OCI-LY1 (cell line): Measurements from ENCODE around the gene LMBRD1.
"Not testable (repeated sequence)": the region's sequence is repeated elsewhere in the genome, so short reads cannot be mapped to it uniquely, and the experiment has no call there.

Source experiments
- H2AFZ ChIP-seq: fragments of 200-600 bp; sonication (generic), shearing (Covaris generic); 2 replicates; pipeline ENCODE4 v1.6.0; 2014; ENCODE audit warnings: antibody characterized with exemption, mild to moderate bottlenecking, low read length
- H3F3A ChIP-seq: fragments of 200-600 bp; sonication (generic), shearing (Covaris generic); 2 replicates; pipeline ENCODE4 v1.6.0; 2014; ENCODE audit warnings: mild to moderate bottlenecking, antibody characterized with exemption, low read length, moderate library complexity; ENCODE audit not compliant: insufficient read depth
- H3K27ac ChIP-seq: fragments of 200-600 bp; sonication (generic); 2 replicates; pipeline ENCODE4 v1.5.1; 2014; ENCODE audit warnings: low read length, mixed run types, mild to moderate bottlenecking, low read depth; ENCODE audit not compliant: poor library complexity, severe bottlenecking
- H3K27me3 ChIP-seq: fragments of 200-600 bp; sonication (generic); 2 replicates; pipeline ENCODE4 v1.6.0; 2014; ENCODE audit warnings: antibody characterized with exemption, mild to moderate bottlenecking, low read length, moderate library complexity; ENCODE audit not compliant: insufficient read depth
- H3K36me3 ChIP-seq: fragments of 200-600 bp; sonication (generic); 2 replicates; pipeline ENCODE4 v1.6.1; 2014; ENCODE audit warnings: mild to moderate bottlenecking, antibody characterized with exemption, low read length, moderate library complexity, mixed read lengths; ENCODE audit not compliant: insufficient read depth
- H3K4me1 ChIP-seq: fragments of 200-600 bp; sonication (generic); 2 replicates; pipeline ENCODE4 v1.5.1; 2014; ENCODE audit warnings: mild to moderate bottlenecking, low read length, moderate library complexity; ENCODE audit not compliant: insufficient read depth, severe bottlenecking
- H3K4me2 ChIP-seq: fragments of 200-600 bp; sonication (generic), shearing (Covaris generic); 2 replicates; pipeline ENCODE4 v1.6.1; 2014; ENCODE audit warnings: low read length
- H3K4me3 ChIP-seq: fragments of 200-600 bp; sonication (generic); 2 replicates; pipeline ENCODE4 v1.5.1; 2014; ENCODE audit warnings: low read length, low read depth, mild to moderate bottlenecking, mixed read lengths; ENCODE audit not compliant: poor library complexity, severe bottlenecking
- H3K79me2 ChIP-seq: fragments of 200-600 bp; shearing (Covaris generic); 2 replicates; pipeline ENCODE4 v1.6.1; 2016; ENCODE audit warnings: mixed run types, low read length, mixed read lengths; ENCODE audit not compliant: insufficient read depth
- H3K9ac ChIP-seq: fragments of 200-600 bp; sonication (generic), shearing (Covaris generic); 2 replicates; pipeline ENCODE4 v1.6.1; 2014; ENCODE audit warnings: mild to moderate bottlenecking, low read length, mixed read lengths
- H3K9me2 ChIP-seq: fragments of 200-600 bp; sonication (generic), shearing (Covaris generic); 2 replicates; pipeline ENCODE4 v1.6.1; 2014; ENCODE audit warnings: low read depth, mild to moderate bottlenecking, low read length, mixed read lengths
- H3K9me3 ChIP-seq: fragments of 200-600 bp; shearing (Covaris generic); 2 replicates; pipeline ENCODE4 v1.6.1; 2014; ENCODE audit warnings: low read length, mixed read lengths
- H4K20me1 ChIP-seq: fragments of 200-600 bp; sonication (generic), shearing (Covaris generic); 2 replicates; pipeline ENCODE4 v1.6.0; 2016; ENCODE audit warnings: mild to moderate bottlenecking, low read length; ENCODE audit not compliant: insufficient read depth
- EZH2 ChIP-seq: fragments of 200-600 bp; sonication (generic), shearing (Covaris generic); IDR thresholded peaks from 2 replicates; pipeline ENCODE4 v1.8.0; 2017; ENCODE audit warnings: borderline replicate concordance, mixed run types, mild to moderate bottlenecking, antibody characterized with exemption, low read length, moderate library complexity, mixed read lengths
- TF ChIP-seq, protein P1 (sequence below): fragments of 200-600 bp; sonication (generic), shearing (Covaris generic); IDR thresholded peaks from 2 replicates; pipeline ENCODE4 v1.5.1; 2017; ENCODE audit warnings: mild to moderate bottlenecking, antibody characterized with exemption, low read length, moderate library complexity, mixed read lengths

Gene LMBRD1

DNA sequence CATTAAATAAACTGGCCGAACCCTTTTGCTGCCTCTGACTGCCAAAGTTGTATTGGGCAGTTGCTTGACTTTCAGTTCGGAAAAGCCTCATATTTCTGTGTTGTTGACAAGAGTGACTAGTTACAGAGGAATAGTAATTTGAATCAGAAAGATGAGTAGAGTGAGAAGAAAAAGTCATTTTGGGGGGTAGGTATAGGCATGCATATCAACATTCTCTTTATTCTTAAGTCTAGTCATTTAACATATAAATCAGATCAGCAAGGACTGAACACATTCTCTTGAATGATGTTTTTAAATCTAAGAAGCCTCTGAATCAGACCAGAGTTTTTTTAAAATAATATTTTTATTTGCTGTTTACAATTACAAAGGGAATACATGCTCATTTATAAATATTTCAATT is 4.9 kb upstream of the LMBRD1 start:
- Histone ChIP-seq H3K27me3 (no peaks in the 10 kb centered on the region), H3K79me2 (no peaks in the 10 kb centered on the region), H3K9me3 (no peaks in the 10 kb centered on the region), H3K4me2 (no peak overlapping the region), H3K36me3 (no peaks in the 10 kb centered on the region), H3K9me2 (no peaks in the 10 kb centered on the region), H3K4me3 (no peak overlapping the region), H3K4me1 (peaks cover 5% of the 10 kb centered on the region), H4K20me1 (no peaks in the 10 kb centered on the region), H3K27ac (no peak overlapping the region), H3F3A (no peaks in the 10 kb centered on the region), H2AFZ (peak overlapping the region; percentile 79; the same call in 1 of the 2 replicates), H3K9ac (no peak overlapping the region)
- TF ChIP-seq, protein P1, sequence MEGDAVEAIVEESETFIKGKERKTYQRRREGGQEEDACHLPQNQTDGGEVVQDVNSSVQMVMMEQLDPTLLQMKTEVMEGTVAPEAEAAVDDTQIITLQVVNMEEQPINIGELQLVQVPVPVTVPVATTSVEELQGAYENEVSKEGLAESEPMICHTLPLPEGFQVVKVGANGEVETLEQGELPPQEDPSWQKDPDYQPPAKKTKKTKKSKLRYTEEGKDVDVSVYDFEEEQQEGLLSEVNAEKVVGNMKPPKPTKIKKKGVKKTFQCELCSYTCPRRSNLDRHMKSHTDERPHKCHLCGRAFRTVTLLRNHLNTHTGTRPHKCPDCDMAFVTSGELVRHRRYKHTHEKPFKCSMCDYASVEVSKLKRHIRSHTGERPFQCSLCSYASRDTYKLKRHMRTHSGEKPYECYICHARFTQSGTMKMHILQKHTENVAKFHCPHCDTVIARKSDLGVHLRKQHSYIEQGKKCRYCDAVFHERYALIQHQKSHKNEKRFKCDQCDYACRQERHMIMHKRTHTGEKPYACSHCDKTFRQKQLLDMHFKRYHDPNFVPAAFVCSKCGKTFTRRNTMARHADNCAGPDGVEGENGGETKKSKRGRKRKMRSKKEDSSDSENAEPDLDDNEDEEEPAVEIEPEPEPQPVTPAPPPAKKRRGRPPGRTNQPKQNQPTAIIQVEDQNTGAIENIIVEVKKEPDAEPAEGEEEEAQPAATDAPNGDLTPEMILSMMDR: no peak
- no peak for TF ChIP-seq EZH2

DNA sequence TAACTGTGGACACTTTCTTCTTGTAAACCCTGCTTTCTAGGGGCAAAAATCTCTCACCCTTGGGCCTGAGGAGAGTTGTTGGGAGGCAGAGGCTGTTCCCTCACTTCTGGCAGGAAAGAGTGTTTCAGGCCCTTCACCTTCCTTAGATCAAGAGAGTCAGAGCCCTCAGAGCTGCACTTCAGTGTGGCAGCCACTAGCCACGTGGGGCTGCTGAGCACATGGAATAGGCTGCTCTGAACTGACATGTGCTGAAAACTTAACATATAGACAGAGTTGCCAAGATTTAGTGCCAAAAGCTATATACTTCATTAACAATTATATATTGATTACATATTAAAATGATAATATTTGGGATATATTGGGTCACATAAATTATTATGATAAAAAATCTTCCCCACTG is 4.4 kb upstream of the LMBRD1 start:
- Histone ChIP-seq H3K9ac (no peak overlapping the region), H3K79me2 (no peaks in the 10 kb centered on the region), H3K4me3 (no peak overlapping the region), H3K27ac (no peak overlapping the region), H3K27me3 (no peaks in the 10 kb centered on the region), H3K9me3 (no peaks in the 10 kb centered on the region), H3K4me2 (no peak overlapping the region), H3K36me3 (no peaks in the 10 kb centered on the region), H2AFZ (peak overlapping the region; percentile 79; the same call in 1 of the 2 replicates), H3F3A (no peaks in the 10 kb centered on the region), H4K20me1 (no peaks in the 10 kb centered on the region), H3K9me2 (no peaks in the 10 kb centered on the region), H3K4me1 (peaks cover 5% of the 10 kb centered on the region)
- TF ChIP-seq, protein P1: no peak
- TF ChIP-seq EZH2: no peak

GRCh38 chr6:69798796-69799195 is 2.0 kb upstream of the LMBRD1 start:
- H3F3A ChIP-seq, H3K9ac ChIP-seq, H3K9me2 ChIP-seq, H3K9me3 ChIP-seq, H3K27me3 ChIP-seq, H4K20me1 ChIP-seq, H3K36me3 ChIP-seq, H3K4me2 ChIP-seq, H3K27ac ChIP-seq, H2AFZ ChIP-seq, H3K4me3 ChIP-seq: not testable (repeated sequence)
- H3K79me2 ChIP-seq: peaks cover 21% of the 10 kb centered on the region
- peaks cover 26% of the 10 kb centered on the region for H3K4me1 ChIP-seq

DNA sequence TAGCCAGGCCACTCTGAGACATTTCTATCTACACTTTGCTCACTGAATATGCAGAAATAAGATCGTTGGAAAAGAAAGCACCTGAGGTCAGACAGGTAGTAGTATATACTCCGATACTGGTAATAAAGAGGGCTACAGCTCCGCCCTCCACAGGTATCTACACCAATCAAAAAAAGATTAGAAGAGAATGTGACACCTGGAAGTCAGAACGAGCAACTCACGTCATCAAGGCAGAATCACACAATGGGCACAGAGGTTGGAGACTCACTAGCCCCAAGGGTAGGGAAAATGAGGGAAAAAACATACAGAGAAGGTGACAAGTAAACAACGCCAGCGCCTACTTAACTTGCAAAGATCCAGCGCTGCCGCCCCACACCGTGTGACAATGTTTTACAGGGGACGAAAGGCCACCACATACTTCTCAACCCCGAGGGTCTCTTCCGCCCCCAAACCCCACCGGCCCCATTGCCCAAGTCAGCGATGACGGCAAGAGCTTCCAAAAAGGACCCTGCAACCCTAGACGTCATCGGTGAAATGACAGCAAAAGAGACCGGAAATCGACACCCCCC is 653 bp downstream of the LMBRD1 start:
- Histone ChIP-seq H3K9me2 (no peaks in the 10 kb centered on the region), H3K36me3 (no peaks in the 10 kb centered on the region), H4K20me1 (no peaks in the 10 kb centered on the region), H2AFZ (0 out of 2 replicates have a peak overlapping the region, but pooled peaks have one; percentile 65), H3K9ac (peak overlapping the region; percentile 91), H3K27me3 (no peaks in the 10 kb centered on the region), H3F3A (no peaks in the 10 kb centered on the region), H3K4me3 (peak overlapping the region; percentile 93), H3K9me3 (no peaks in the 10 kb centered on the region), H3K4me2 (peak overlapping the region; percentile 82), H3K27ac (peak overlapping the region; percentile 91), H3K4me1 (peaks cover 35% of the 10 kb centered on the region), H3K79me2 (peaks cover 47% of the 10 kb centered on the region)
- TF ChIP-seq, protein P1: no peak
- no peak for TF ChIP-seq EZH2
